SK-N-SH (cell line): ENCODE measurements around the gene CNTNAP5. TPM values are rescaled to one million over a fixed set of nuclear protein-coding genes. Genes with fewer than 3 reads are reported as not detected.

Experiments
- CTCF ChIA-PET: fragments of 300-600, 350-600 bp; formaldehyde crosslinking; extraction: SDS; loops from one replicate; lab custom pipeline; 2021; lab: Yijun Ruan, JAX
- POLR2A ChIA-PET: fragments of 350-600 bp; sonication (Branson Sonifier 250); formaldehyde crosslinking; extraction: SDS; loops from one replicate; lab custom pipeline; 2020; ENCODE audit warnings: antibody characterized with exemption, inconsistent platforms; lab: Yijun Ruan, JAX
- DNase-seq: peaks from one replicate; pipeline ENCODE4 v3.0.0; 2012
- H2AFZ ChIP-seq: fragments of 200-600 bp; sonication (generic); 2 replicates; pipeline ENCODE4 v1.8.1; 2016; ENCODE audit warnings: antibody characterized with exemption, mild to moderate bottlenecking, low read depth
- H3F3A ChIP-seq: fragments of 200-600 bp; sonication (generic); replicated peaks from 2 replicates; pipeline ENCODE3; 2016; ENCODE audit warnings: antibody characterized with exemption, mild to moderate bottlenecking; ENCODE audit not compliant: insufficient read depth
- H3K27ac ChIP-seq, 2 experiments: fragments of 200-500 bp in 1 of 2; fragments of 200-600 bp in 1 of 2; sonication (Bioruptor generic) in 1 of 2; sonication (generic), shearing (Covaris generic) in 1 of 2; 2 replicates each; pipeline versions ENCODE4 v1.5.1 to v1.6.1; 2014 to 2016; ENCODE audit warnings: low read depth in 2 of 2, inconsistent platforms in 1 of 2, low read length in 1 of 2, mild to moderate bottlenecking in 1 of 2, mixed read lengths in 1 of 2
- H3K27me3 ChIP-seq: fragments of 200-600 bp; sonication (generic), shearing (Covaris generic); 2 replicates; pipeline ENCODE4 v1.6.1; 2016; ENCODE audit warnings: mixed run types; ENCODE audit not compliant: insufficient read depth
- H3K36me3 ChIP-seq, 2 experiments: fragments of 200-500 bp in 1 of 2; fragments of 200-600 bp in 1 of 2; sonication (Bioruptor generic) in 1 of 2; sonication (generic) in 1 of 2; replicated peaks in 1 of 2; 2 replicates each; pipeline versions ENCODE3 to v1.5.1; 2014 to 2016; ENCODE audit warnings: low read length in 1 of 2, mild to moderate bottlenecking in 1 of 2; ENCODE audit not compliant: insufficient read depth in 2 of 2, control insufficient read depth in 1 of 2
- H3K4me1 ChIP-seq, 2 experiments: fragments of 200-500 bp in 1 of 2; fragments of 200-600 bp in 1 of 2; sonication (Bioruptor generic) in 1 of 2; sonication (generic), shearing (Covaris generic) in 1 of 2; 2 replicates each; pipeline versions ENCODE4 v1.5.1 to v1.6.1; 2014 to 2016; ENCODE audit warnings: low read depth in 1 of 2, low read length in 1 of 2, mixed run types in 1 of 2; ENCODE audit not compliant: insufficient read depth in 2 of 2, control insufficient read depth in 1 of 2
- H3K4me2 ChIP-seq: fragments of 200-600 bp; sonication (generic), shearing (Covaris generic); 2 replicates; pipeline ENCODE4 v1.6.1; 2017; ENCODE audit warnings: mixed run types
- H3K4me3 ChIP-seq, 2 experiments: fragments of 200-500 bp in 1 of 2; fragments of 200-600 bp in 1 of 2; sonication (Bioruptor generic) in 1 of 2; sonication (generic), shearing (Covaris generic) in 1 of 2; 2 replicates each; pipeline versions ENCODE4 v1.5.1 to v1.8.1; 2014 to 2016; ENCODE audit warnings: low read depth in 2 of 2, inconsistent platforms in 1 of 2, low read length in 1 of 2, mild to moderate bottlenecking in 1 of 2, mixed read lengths in 1 of 2, moderate library complexity in 1 of 2
- H3K79me2 ChIP-seq: fragments of 200-600 bp; sonication (generic); 2 replicates; pipeline ENCODE4 v1.8.1; 2017; ENCODE audit warnings: mild to moderate bottlenecking; ENCODE audit not compliant: insufficient read depth
- H3K9ac ChIP-seq: fragments of 200-600 bp; sonication (generic); 2 replicates; pipeline ENCODE4 v1.6.1; 2017; ENCODE audit warnings: mixed run types
- H3K9me2 ChIP-seq: fragments of 200-600 bp; sonication (generic); 2 replicates; pipeline ENCODE4 v1.6.1; 2017; ENCODE audit warnings: mixed run types
- H3K9me3 ChIP-seq: fragments of 200-600 bp; sonication (generic); 2 replicates; pipeline ENCODE4 v1.6.1; 2017; ENCODE audit warnings: mixed run types, mild to moderate bottlenecking, moderate library complexity
- H4K20me1 ChIP-seq: fragments of 200-600 bp; sonication (generic); 2 replicates; pipeline ENCODE4 v1.6.1; 2017; ENCODE audit warnings: mild to moderate bottlenecking, mixed run types; ENCODE audit not compliant: insufficient read depth
- EP300 ChIP-seq, 2 experiments: IDR thresholded peaks; 2 replicates each; pipeline versions ENCODE4 v1.4.0 to v1.6.1; 2012; ENCODE audit warnings: borderline replicate concordance in 1 of 2, low read depth in 1 of 2, low read length in 1 of 2
- FOSL2 ChIP-seq: IDR thresholded peaks from 2 replicates; pipeline ENCODE4 v1.4.0; 2012; ENCODE audit warnings: low read depth, mild to moderate bottlenecking, moderate library complexity, borderline replicate concordance
- FOXJ3 ChIP-seq: sonication (generic); formaldehyde crosslinking; IDR thresholded peaks from 2 replicates; pipeline ENCODE4 v1.5.1; 2020; ENCODE audit warnings: mild to moderate bottlenecking, missing genetic modification reagents
- GABPA ChIP-seq: IDR thresholded peaks from 2 replicates; pipeline ENCODE4 v1.4.0; 2012; ENCODE audit warnings: low read depth, mild to moderate bottlenecking
- IRF3 ChIP-seq: fragments of 150-350 bp; IDR thresholded peaks from 2 replicates; pipeline ENCODE4 v1.6.1; 2016; ENCODE audit warnings: mild to moderate bottlenecking, low read depth, low read length
- JUND ChIP-seq: IDR thresholded peaks from 2 replicates; pipeline ENCODE4 v1.4.0; 2012
- MEF2A ChIP-seq: IDR thresholded peaks from 2 replicates; pipeline ENCODE4 v1.4.0; 2012; ENCODE audit warnings: low read depth, borderline replicate concordance
- NFIC ChIP-seq: IDR thresholded peaks from 2 replicates; pipeline ENCODE4 v1.4.0; 2012; ENCODE audit warnings: borderline replicate concordance
- NRF1 ChIP-seq: IDR thresholded peaks from 2 replicates; pipeline ENCODE4 v1.6.1; 2012; ENCODE audit warnings: low read depth, mild to moderate bottlenecking, low read length
- RAD21 ChIP-seq: IDR thresholded peaks from 2 replicates; pipeline ENCODE4 v1.6.1; 2012; ENCODE audit warnings: mild to moderate bottlenecking, low read length
- RCOR1 ChIP-seq: fragments of 150-350 bp; IDR thresholded peaks from 2 replicates; pipeline ENCODE4 v1.6.1; 2017; ENCODE audit warnings: antibody characterized with exemption, low read length
- REST ChIP-seq: IDR thresholded peaks from 2 replicates; pipeline ENCODE4 v1.6.1; 2012; ENCODE audit warnings: mild to moderate bottlenecking, low read depth, low read length, moderate library complexity
- SMC3 ChIP-seq: IDR thresholded peaks from 2 replicates; pipeline ENCODE4 v1.6.1; 2012; ENCODE audit warnings: low read depth, low read length, improper control_type of control experiment
- TAF1 ChIP-seq: IDR thresholded peaks from 2 replicates; pipeline ENCODE4 v1.6.1; 2012; ENCODE audit warnings: low read depth, mild to moderate bottlenecking, low read length, moderate library complexity, borderline replicate concordance
- TCF12 ChIP-seq: IDR thresholded peaks from 2 replicates; pipeline ENCODE4 v1.4.0; 2012
- TEAD4 ChIP-seq: IDR thresholded peaks from 2 replicates; pipeline ENCODE4 v1.4.0; 2012; ENCODE audit warnings: mild to moderate bottlenecking, borderline replicate concordance; ENCODE audit not compliant: insufficient read depth
- polyA plus RNA-seq, 3 experiments: library from polyadenylated mRNA; depleted of rRNA; stranded (reverse); fragments of >200 nt; gene quantifications; 2 replicates each; pipeline ENCODE4 v1.2.3, GENCODE V29; 2012
- TF ChIP-seq, protein P1 (sequence below): fragments of 150-350 bp; IDR thresholded peaks from 2 replicates; pipeline ENCODE4 v1.6.1; 2017; ENCODE audit warnings: antibody characterized with exemption, low read length, low read depth, borderline replicate concordance
- TF ChIP-seq, protein P2 (sequence below): fragments of 200-600 bp; sonication (generic); IDR thresholded peaks from 2 replicates; pipeline ENCODE4 v1.6.1; 2017; ENCODE audit warnings: antibody characterized with exemption, mild to moderate bottlenecking, moderate library complexity

The CNTNAP5 gene
- polyA plus RNA-seq, 1 of the 3 experiments (the other 2 are of a cell fraction) = 0.08 TPM

- H3F3A ChIP-seq = no peaks in the 10 kb centered on the region
- TF ChIP-seq, protein P1, sequence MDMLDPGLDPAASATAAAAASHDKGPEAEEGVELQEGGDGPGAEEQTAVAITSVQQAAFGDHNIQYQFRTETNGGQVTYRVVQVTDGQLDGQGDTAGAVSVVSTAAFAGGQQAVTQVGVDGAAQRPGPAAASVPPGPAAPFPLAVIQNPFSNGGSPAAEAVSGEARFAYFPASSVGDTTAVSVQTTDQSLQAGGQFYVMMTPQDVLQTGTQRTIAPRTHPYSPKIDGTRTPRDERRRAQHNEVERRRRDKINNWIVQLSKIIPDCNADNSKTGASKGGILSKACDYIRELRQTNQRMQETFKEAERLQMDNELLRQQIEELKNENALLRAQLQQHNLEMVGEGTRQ = no peak
- TF ChIP-seq RCOR1 (no peak), NRF1 (no peak), TEAD4 (no peak), FOXJ3 (no peak), RAD21 (no peak), NFIC (no peak), IRF3 (no peak), FOSL2 (no peak), EP300 (IDR thresholded peaks at IDR 0.05; ENCODE audit: borderline replicate concordance in 1 of 2, low read depth in 1 of 2, low read length in 1 of 2) (no peak), MEF2A (no peak), REST (no peak), JUND (no peak), TAF1 (no peak), SMC3 (no peak), TCF12 (no peak), GABPA (no peak)
- TF ChIP-seq, protein P2, sequence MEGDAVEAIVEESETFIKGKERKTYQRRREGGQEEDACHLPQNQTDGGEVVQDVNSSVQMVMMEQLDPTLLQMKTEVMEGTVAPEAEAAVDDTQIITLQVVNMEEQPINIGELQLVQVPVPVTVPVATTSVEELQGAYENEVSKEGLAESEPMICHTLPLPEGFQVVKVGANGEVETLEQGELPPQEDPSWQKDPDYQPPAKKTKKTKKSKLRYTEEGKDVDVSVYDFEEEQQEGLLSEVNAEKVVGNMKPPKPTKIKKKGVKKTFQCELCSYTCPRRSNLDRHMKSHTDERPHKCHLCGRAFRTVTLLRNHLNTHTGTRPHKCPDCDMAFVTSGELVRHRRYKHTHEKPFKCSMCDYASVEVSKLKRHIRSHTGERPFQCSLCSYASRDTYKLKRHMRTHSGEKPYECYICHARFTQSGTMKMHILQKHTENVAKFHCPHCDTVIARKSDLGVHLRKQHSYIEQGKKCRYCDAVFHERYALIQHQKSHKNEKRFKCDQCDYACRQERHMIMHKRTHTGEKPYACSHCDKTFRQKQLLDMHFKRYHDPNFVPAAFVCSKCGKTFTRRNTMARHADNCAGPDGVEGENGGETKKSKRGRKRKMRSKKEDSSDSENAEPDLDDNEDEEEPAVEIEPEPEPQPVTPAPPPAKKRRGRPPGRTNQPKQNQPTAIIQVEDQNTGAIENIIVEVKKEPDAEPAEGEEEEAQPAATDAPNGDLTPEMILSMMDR = no peak
- no peak overlapping the region for H3K4me2 ChIP-seq
- no peaks in the 10 kb centered on the region for H3K9me2 ChIP-seq
- CTCF ChIA-PET = no interaction called here
- no peaks in the 10 kb centered on the region for H3K36me3 ChIP-seq
- no peaks in the 10 kb centered on the region for H4K20me1 ChIP-seq
- no peak for DNase-seq
- H3K9ac ChIP-seq = no peak overlapping the region
- peaks cover 0 to 3% of the 10 kb centered on the region in 2 experiments; a peak in 2 of 4 replicates for H3K4me1 ChIP-seq
- no peak overlapping the region for H3K4me3 ChIP-seq
- H3K9me3 ChIP-seq = no peaks in the 10 kb centered on the region
- no peak overlapping the region; a peak in 1 of 4 replicates for H3K27ac ChIP-seq
- H3K79me2 ChIP-seq = no peaks in the 10 kb centered on the region
- H3K27me3 ChIP-seq = no peaks in the 10 kb centered on the region
- no peak overlapping the region for H2AFZ ChIP-seq
- POLR2A ChIA-PET = no interaction called here
These were observed 137.2 kb downstream of the CNTNAP5 start for GRCh38 chr2:124162256-124162655.
